AG20443 (cell line): ENCODE measurements around the gene PYGO2.
"Not testable (repeated sequence)": the region's sequence is repeated elsewhere in the genome, so short reads cannot be mapped to it uniquely, and the experiment has no call there.

Source experiments
- DNase-seq: peaks from one replicate; pipeline ENCODE4 v3.0.0; 2012; ENCODE audit warnings: low spot score, mixed read lengths

The PYGO2 gene

DNA sequence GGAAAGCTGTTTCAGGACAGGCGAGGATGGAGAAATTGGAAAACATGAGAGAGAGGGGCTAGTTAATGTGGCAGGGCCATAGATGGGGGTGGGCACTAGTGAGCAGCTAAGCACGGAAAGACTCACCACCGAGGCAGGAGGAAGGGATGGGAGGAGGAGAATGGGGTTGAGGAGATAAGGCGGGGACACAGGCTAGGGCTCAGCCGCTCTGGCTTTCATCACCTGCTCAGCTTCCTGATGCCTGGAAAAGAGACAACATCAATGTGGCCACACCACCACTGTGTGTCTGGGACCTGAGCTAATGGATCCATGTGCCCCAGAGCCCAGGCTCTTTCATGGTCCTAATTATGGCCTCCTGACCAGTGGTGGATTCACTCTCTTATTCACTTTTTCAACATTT is 52.6 kb downstream of the PYGO2 start:
- no peak for DNase-seq

DNA sequence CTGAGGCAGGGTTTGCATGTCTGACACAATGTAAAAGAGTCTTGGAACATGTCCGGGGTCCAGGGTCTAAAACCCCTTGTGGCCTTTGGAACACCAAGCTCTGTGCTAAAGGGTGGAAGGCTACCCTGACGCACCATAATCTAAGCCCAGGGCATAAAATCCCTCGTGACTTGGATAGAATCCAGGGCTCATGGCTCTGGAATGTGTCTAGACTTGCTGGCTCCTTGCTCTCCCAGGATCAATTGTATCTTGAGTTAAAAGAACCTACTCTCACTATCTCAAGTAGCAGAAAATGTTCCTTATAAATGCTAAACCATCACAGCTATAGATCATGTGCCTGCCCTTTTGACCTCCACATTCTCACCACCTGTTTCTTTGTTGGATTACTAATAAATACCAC is 53.5 kb downstream of the PYGO2 start:
- not testable (repeated sequence) for DNase-seq
